ENCODE measurements around the gene HLA-DOA.
A peak's percentile ranks its signal among the peaks of the same experiment; 100 is the strongest.

HLA-DOA gene

DNA sequence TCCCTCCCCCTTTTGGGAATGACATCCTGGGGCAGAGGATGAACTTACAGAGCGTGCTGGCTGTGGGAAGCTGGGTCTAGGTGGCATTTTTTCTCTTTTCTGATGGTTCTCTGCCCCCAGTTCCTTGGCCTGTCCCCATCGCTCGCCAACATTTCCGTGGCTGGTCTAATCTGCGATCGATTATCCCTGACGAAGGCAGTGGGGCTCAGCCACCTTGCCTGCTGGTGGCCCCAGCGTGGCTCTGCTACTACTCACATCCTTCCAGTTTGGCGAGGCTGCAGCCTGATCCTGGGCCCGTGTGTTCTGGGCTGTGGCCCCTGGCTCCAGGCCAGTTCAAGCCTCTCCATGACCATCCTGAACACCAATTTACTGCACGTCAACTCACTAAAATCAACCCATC is 6.4 kb upstream of the HLA-DOA start:
- DNase-seq, result no peak

- DNase-seq, result peak; percentile 69
These were observed 5.6 kb upstream of the HLA-DOA start for GRCh38 chr6:33014841-33015634.

- DNase-seq, result no peak
These were observed 4.2 kb upstream of the HLA-DOA start for GRCh38 chr6:33013608-33014007.

GRCh38 chr6:33010356-33010755 is 965 bp upstream of the HLA-DOA start:
- DNase-seq, result no peak

- DNase-seq, result no peak
These were observed 1.5 kb downstream of the HLA-DOA start for GRCh38 chr6:33007831-33008400.

GRCh38 chr6:33004940-33005339 is 4.5 kb downstream of the HLA-DOA start:
- DNase-seq, result no peak

GRCh38 chr6:33001685-33002084 is 7.7 kb downstream of the HLA-DOA start:
- DNase-seq, result no peak

DNA sequence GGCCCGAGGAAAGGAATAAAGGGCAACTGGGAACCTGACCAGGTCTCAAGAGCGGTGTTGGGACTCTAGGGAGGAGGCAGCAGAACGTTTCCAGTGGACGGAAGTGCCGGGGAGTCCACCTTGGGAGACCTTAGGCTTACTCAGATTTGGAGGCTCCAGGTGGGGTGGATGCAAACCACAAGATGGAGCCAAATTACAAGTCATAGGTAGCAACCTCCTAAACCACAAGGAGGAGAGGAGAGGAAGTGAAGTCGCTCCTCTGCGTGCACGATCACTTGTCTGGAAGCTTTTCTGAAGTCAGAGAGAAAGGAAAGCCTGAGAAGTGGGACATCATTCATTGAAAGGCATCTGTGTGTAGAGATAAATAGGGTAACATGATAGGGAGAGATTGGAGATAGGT is 9.3 kb downstream of the HLA-DOA start:
- DNase-seq, result no peak

- no peak for DNase-seq
These were observed 13.9 kb downstream of the HLA-DOA start for GRCh38 chr6:32995448-32995847.

GRCh38 chr6:32993363-32993973 is 15.9 kb downstream of the HLA-DOA start:
- no peak for DNase-seq

- no peak for DNase-seq
These were observed 17.4 kb downstream of the HLA-DOA start for GRCh38 chr6:32991972-32992371.

- no peak for DNase-seq
These were observed 20.0 kb downstream of the HLA-DOA start for GRCh38 chr6:32989368-32989767.

DNA sequence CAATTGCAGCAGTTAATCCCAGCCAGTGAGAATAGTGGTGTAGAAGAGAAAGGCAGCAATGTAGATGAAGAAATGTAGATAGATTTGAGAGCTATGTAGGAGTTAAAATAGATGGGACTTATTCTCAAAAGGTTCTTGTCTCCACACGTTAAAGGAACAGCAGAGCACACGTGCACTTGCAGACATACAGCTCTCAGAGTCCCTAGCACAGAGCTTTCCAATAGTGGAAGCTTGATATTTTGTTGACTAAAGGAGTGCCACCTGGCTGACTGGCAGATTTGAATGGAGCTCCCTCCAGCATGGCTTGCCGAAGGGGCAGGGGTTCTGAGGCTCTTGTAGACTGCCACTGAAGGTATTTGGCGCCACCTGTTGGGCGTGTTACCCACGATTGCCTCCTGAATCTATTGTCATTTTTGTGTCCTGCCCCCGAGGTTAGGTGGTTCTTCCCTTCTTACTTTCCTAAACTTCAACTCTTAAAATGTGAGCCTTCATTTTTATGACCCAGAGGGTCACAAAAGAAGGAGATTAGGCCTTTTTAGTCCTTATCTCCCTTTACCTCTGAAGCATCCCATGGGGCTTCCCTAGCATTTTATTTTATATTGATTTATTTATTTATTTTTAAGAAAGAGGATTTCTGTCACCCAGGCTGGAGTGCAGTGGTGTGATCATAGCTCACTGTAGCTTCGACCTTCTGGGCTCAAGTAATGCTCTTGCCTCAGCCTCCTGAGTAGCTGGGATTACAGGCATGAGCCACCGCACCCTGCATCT is 24.6 kb downstream of the HLA-DOA start:
- DNase-seq, result peak; percentile 87

GRCh38 chr6:32983964-32984621 is 25.3 kb downstream of the HLA-DOA start:
- DNase-seq, result no peak

DNA sequence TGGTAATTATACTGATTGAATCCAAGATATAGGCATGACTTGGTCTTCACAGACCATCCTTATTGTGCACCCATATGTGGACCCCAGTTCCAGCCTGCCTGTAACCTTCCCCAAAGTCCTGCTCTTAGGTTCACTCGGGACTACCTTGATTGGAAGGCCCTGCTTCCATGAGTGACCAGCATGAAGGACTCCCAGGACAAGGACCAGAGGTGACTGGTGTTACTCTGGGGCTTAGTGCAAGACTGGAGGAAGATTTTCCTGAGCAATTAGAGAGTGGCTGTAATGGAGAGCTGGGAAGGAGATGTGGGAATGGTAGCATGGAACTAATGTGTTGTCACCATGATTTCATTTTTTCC is 25.9 kb downstream of the HLA-DOA start:
- no peak for DNase-seq

- peak; percentile 23 for DNase-seq
These were observed 26.5 kb downstream of the HLA-DOA start for GRCh38 chr6:32982702-32983492.

GRCh38 chr6:32982084-32982701 is 27.2 kb downstream of the HLA-DOA start:
- DNase-seq, result peak; percentile 93

- DNase-seq, result no peak
These were observed 28.8 kb downstream of the HLA-DOA start for GRCh38 chr6:32980488-32981038.

GRCh38 chr6:32979720-32980487 is 29.5 kb downstream of the HLA-DOA start:
- DNase-seq, result no peak

DNA sequence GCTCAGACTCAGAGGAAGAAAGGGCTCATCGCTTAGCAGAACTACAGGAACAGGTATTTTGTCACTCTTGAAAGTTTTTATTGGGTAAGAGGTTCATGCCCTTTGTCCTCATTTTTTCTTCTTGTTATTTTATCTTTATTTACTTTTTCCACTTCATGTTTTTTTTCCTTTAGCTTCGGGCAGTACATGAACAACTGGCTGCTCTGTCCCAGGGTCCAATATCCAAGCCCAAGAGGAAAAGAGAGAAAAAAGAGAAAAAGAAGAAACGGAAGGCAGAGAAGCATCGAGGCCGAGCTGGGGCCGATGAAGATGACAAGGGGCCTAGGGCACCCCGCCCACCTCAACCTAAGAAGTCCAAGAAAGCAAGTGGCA is 31.5 kb downstream of the HLA-DOA start:
- no peak for DNase-seq

Measured in DMS79 treated with DMSO at 0.1 percent for 48 hours (cell line).